SK-N-SH (cell line): ENCODE results near the gene SETBP1.

ENCODE experiments used
- CTCF ChIP-seq: fragments of 200-600 bp; sonication (generic); IDR thresholded peaks from 2 replicates; pipeline ENCODE4 v1.6.1; 2017; ENCODE audit warnings: antibody characterized with exemption, mild to moderate bottlenecking, moderate library complexity
- FOSL2 ChIP-seq: IDR thresholded peaks from 2 replicates; pipeline ENCODE4 v1.4.0; 2012; ENCODE audit warnings: low read depth, mild to moderate bottlenecking, moderate library complexity, borderline replicate concordance
- GATA2 ChIP-seq: sonication (generic); formaldehyde crosslinking; IDR thresholded peaks from 2 replicates; pipeline ENCODE4 v1.5.0; 2020; ENCODE audit warnings: mild to moderate bottlenecking, missing genetic modification reagents
- JUND ChIP-seq: IDR thresholded peaks from 2 replicates; pipeline ENCODE4 v1.4.0; 2012
- MAX ChIP-seq: IDR thresholded peaks from 2 replicates; pipeline ENCODE4 v1.4.0; 2012; ENCODE audit warnings: low read depth
- RAD21 ChIP-seq: IDR thresholded peaks from 2 replicates; pipeline ENCODE4 v1.6.1; 2012; ENCODE audit warnings: mild to moderate bottlenecking, low read length
- USF1 ChIP-seq: IDR thresholded peaks from 2 replicates; pipeline ENCODE4 v1.4.0; 2012; ENCODE audit warnings: low read depth, borderline replicate concordance
- YY1 ChIP-seq: IDR thresholded peaks from 2 replicates; pipeline ENCODE4 v1.4.0; 2012; ENCODE audit warnings: low read depth, mild to moderate bottlenecking

GRCh38 chr18:44724105-44724778 is 43.6 kb downstream of the SETBP1 start:
- TF ChIP-seq CTCF (no peak), RAD21 (no peak), MAX (no peak), GATA2 (no peak), JUND (no peak), USF1 (no peak), YY1 (no peak), FOSL2 (no peak)
